Erythroblast (primary cell): Measurements from ENCODE around the gene APOBEC4.

Experiments
- GATA1 ChIP-seq: IDR thresholded peaks from 2 replicates; pipeline ENCODE4 v1.6.1; 2011; ENCODE audit warnings: low read depth, mild to moderate bottlenecking, control low read depth, low read length, moderate library complexity
- POLR2A ChIP-seq: IDR thresholded peaks from 2 replicates; pipeline ENCODE4 v1.6.1; 2011; ENCODE audit warnings: mild to moderate bottlenecking, low read length

- TF ChIP-seq POLR2A, result no peak
- no peak for TF ChIP-seq GATA1
Observed at GRCh38 chr1:183686229-183686628, 33.1 kb upstream of the APOBEC4 start.
